ENCODE results near the gene DGKG. TPM values are rescaled to one million over a fixed set of nuclear protein-coding genes. Genes with fewer than 3 reads are reported as not detected.

The DGKG gene
- polyA plus RNA-seq, 3 donors, result 4.2 to 9.2 (median 4.3) TPM

- no peak overlapping the region for H2AFZ ChIP-seq (ENCODE audit: insufficient read depth, low read depth, low read length, poor library complexity, severe bottlenecking)
- peaks cover 17% of the 10 kb centered on the region for H3K79me2 ChIP-seq (ENCODE audit: insufficient read depth, low read length)
- no peak for TF ChIP-seq CTCF (IDR thresholded peaks at IDR 0.05)
- no peak overlapping the region for H3K4me2 ChIP-seq (replicated peaks; ENCODE audit: extremely low read depth, low read length, poor library complexity, severe bottlenecking)
- Mint-ChIP-seq H3K27me3 (ENCODE audit: low read depth in 3 of 3) (no peaks in the 10 kb centered on the region), H3K36me3 (peaks cover 9 to 17% of the 10 kb centered on the region in 2 donors), H3K9me3 (no peaks in the 10 kb centered on the region), H3K4me3 (no peak overlapping the region), H3K27ac (no peak overlapping the region), H3K4me1 (no peaks in the 10 kb centered on the region)
- no peak overlapping the region for H3K4me3 ChIP-seq (replicated peaks in 1 of 3; ENCODE audit: low read depth in 2 of 3, low read length in 3 of 3)
- peaks cover 32% of the 10 kb centered on the region for H4K20me1 ChIP-seq (ENCODE audit: insufficient read depth, low read length)
- no peak overlapping the region for H3K9ac ChIP-seq (ENCODE audit: insufficient read depth, low read length, poor library complexity, severe bottlenecking)
- H3K4me1 ChIP-seq (ENCODE audit: control insufficient read depth in 1 of 2, insufficient read depth in 2 of 2, low read length in 2 of 2), result no peaks in the 10 kb centered on the region
- no peak for DNase-seq
- no peaks in the 10 kb centered on the region for H3K9me3 ChIP-seq (replicated peaks in 1 of 2; ENCODE audit: control insufficient read depth in 1 of 2, insufficient read depth in 1 of 2, low read length in 2 of 2)
- H3K27ac ChIP-seq (ENCODE audit: low read depth in 1 of 2, low read length in 2 of 2), result no peak overlapping the region
- WGBS (ENCODE audit: insufficient coverage), result 94% methylated on average over 2 of the region's 2 CpGs
- intact Hi-C loops (cut with micrococcal nuclease), result no loop called here
- H3K27me3 ChIP-seq (ENCODE audit: control insufficient read depth in 2 of 2, insufficient read depth in 2 of 2, low read length in 2 of 2), result no peaks in the 10 kb centered on the region
- H3K36me3 ChIP-seq (replicated peaks in 1 of 2; ENCODE audit: control insufficient read depth in 1 of 2, insufficient read depth in 2 of 2, low read length in 2 of 2), result peaks cover 54 to 88% of the 10 kb centered on the region in 2 donors
Observed at GRCh38 chr3:186305286-186305685, 56.7 kb downstream of the DGKG start.

- WGBS (ENCODE audit: insufficient coverage), result 92% methylated on average over 6 of the region's 11 CpGs
- Mint-ChIP-seq H3K9me3 (no peaks in the 10 kb centered on the region), H3K36me3 (peaks cover 6 to 21% of the 10 kb centered on the region in 2 donors), H3K4me3 (no peak overlapping the region), H3K27me3 (ENCODE audit: low read depth in 3 of 3) (peaks cover 0 to 1% (median 0%) of the 10 kb centered on the region in 3 donors), H3K4me1 (no peaks in the 10 kb centered on the region), H3K27ac (no peak overlapping the region)
- H3K9ac ChIP-seq (ENCODE audit: insufficient read depth, low read length, poor library complexity, severe bottlenecking), result no peak overlapping the region
- no peak for DNase-seq
- no peaks in the 10 kb centered on the region for H3K27me3 ChIP-seq (ENCODE audit: control insufficient read depth in 2 of 2, insufficient read depth in 2 of 2, low read length in 2 of 2)
- no peaks in the 10 kb centered on the region for H3K9me3 ChIP-seq (replicated peaks in 1 of 2; ENCODE audit: control insufficient read depth in 1 of 2, insufficient read depth in 1 of 2, low read length in 2 of 2)
- intact Hi-C loops (cut with micrococcal nuclease), result no loop called here
- peaks cover 24% of the 10 kb centered on the region for H4K20me1 ChIP-seq (ENCODE audit: insufficient read depth, low read length)
- no peak for TF ChIP-seq CTCF (IDR thresholded peaks at IDR 0.05)
- H3K36me3 ChIP-seq (replicated peaks in 1 of 2; ENCODE audit: control insufficient read depth in 1 of 2, insufficient read depth in 2 of 2, low read length in 2 of 2), result peaks cover 61 to 94% of the 10 kb centered on the region in 2 donors
- no peak overlapping the region for H2AFZ ChIP-seq (ENCODE audit: insufficient read depth, low read depth, low read length, poor library complexity, severe bottlenecking)
- no peak overlapping the region for H3K4me3 ChIP-seq (replicated peaks in 1 of 3; ENCODE audit: low read depth in 2 of 3, low read length in 3 of 3)
- H3K79me2 ChIP-seq (ENCODE audit: insufficient read depth, low read length), result peaks cover 7% of the 10 kb centered on the region
- no peak overlapping the region for H3K27ac ChIP-seq (ENCODE audit: low read depth in 1 of 2, low read length in 2 of 2)
- H3K4me1 ChIP-seq (ENCODE audit: control insufficient read depth in 1 of 2, insufficient read depth in 2 of 2, low read length in 2 of 2), result no peaks in the 10 kb centered on the region
- H3K4me2 ChIP-seq (replicated peaks; ENCODE audit: extremely low read depth, low read length, poor library complexity, severe bottlenecking), result no peak overlapping the region
Observed at GRCh38 chr3:186303965-186304364, 58.1 kb downstream of the DGKG start.
